HG02798 (cell line): Measurements from ENCODE around the gene MYBPH.

ENCODE experiments used
- ATAC-seq: cut with Tn5 transposase; IDR thresholded peaks from one replicate; pipeline ENCODE4 v1.9.1; 2021; ENCODE audit warnings: mild to moderate bottlenecking; ENCODE audit not compliant: unreplicated experiment, poor library complexity

MYBPH gene

DNA sequence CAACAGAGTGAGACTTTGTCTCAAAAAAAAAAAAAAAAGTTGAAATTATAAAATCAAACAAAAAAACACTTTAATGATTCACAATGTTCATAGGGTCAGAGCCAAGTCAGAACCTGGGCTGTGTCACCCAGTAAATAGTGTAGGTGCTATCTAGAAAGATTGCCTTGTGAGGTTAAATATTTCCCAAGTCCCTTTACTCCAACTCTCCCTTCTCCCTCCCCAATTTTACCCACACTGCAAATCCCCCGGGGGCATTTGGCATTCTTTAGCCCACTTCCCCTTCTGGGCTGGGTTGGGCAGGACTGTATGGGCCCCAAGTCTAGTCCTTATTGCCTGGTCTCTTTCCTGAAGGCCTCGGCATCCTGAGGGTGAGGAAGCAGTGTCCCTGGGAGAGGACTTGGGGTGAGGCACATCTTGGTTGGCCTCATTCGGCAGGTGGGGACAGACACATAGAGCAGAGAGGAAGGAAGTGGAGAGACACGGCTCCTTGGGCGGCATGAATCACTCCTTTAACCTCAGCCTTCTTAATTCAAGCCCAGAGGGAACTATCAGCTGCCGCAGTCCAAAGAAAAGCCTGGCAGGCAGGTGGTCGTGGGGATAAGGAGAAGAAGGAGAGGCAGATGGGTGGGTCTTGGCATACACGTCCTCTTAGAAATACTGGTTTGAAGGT lies 39.9 kb downstream of the MYBPH start:
- no peak for ATAC-seq

DNA sequence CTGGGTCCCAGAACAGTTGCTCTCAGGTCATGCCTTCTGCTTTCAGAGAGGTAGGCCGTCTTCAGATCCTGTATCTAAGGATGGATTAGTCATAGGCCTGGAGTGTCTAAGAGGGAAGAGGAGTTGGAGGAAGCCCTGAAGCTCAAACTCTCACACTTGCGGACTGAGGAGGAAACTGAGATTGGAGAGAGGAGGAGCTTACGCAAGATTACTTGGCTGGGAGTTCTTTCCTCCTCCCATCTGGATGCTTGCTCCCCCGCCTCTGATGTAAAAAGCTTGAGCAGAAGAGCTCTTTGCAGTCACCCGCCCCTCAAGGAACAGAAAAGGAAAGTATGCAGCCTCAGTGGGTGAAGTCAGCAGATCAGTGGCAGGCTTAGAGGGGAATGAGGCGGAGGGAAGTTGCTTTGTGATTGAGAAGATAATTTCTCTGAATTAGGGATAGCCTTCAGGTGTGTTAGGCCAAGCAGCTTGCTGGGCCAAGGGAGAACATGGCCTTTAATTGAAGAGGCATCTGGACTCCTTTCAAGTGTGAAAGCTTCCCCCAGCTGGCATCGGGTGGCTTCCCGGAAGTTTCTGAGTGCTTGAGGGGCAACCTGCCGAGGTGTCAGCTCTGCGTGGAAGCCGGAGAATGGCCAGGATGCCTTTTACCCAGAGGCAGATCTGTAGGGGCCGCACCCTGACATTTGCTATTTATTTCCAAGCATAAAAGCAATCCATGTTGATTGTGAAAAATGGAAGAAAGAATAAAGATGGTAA lies 41.5 kb downstream of the MYBPH start:
- ATAC-seq: no peak

DNA sequence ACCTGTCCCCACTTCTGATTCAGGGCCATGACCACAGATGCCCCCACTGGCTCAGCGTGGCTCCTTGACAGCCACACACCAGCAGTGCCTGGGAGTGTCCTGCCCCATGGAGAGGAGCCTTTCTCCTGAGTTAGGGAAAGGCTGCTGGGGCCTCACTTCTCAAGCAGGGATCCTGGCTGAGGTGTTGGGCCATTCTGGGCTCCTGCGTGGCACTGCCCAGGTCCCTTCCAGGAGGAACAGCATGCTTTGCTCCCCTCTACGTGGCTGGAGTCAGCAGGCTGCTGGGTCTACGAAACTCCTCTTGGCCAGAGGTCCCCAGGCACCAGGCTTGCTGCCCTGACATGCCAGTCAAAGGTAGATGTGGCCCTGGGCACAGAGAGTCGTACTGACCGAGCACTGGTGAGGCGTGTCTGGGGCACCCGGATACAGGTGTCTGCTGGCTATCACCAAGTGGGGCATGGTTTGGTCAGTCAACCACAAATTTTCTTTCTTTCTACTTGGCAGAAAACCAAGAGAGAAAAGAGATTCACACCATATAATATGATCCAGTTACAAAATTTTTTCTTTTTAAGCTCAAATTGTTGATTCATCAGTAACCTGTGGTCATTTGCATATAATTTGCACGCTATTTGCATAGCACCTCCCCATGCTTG lies 44.0 kb downstream of the MYBPH start:
- ATAC-seq: no peak

DNA sequence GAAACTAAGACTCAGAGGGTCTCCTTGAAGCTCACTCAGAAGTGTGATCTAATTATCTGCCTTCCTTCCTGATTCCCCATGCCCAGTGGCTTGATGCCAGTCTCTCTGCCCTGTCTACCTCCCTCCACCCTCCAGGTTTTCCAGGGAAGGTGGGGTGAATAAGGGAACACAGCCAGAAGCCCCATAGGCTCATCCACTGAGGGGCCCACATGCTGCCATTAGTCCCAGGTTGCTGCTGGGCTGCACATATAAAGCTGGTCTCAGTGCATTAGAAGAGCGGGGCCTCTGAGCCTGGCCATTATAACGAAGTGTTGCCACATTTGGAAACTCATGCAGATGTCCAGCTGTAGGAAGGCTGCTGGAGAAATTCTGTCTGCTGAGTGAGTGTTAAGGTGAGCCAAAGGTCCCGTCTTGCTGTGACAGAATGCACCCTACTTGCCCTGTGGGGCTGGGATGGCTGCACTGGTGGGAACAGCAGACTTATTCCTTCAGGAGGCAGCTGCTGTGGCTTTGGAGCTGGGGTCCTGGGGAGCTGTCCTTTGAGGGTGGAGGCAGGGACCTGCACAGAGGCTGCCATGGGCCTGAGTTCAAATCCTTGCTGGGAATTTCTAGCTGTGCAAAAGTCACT lies 45.2 kb downstream of the MYBPH start:
- no peak for ATAC-seq

DNA sequence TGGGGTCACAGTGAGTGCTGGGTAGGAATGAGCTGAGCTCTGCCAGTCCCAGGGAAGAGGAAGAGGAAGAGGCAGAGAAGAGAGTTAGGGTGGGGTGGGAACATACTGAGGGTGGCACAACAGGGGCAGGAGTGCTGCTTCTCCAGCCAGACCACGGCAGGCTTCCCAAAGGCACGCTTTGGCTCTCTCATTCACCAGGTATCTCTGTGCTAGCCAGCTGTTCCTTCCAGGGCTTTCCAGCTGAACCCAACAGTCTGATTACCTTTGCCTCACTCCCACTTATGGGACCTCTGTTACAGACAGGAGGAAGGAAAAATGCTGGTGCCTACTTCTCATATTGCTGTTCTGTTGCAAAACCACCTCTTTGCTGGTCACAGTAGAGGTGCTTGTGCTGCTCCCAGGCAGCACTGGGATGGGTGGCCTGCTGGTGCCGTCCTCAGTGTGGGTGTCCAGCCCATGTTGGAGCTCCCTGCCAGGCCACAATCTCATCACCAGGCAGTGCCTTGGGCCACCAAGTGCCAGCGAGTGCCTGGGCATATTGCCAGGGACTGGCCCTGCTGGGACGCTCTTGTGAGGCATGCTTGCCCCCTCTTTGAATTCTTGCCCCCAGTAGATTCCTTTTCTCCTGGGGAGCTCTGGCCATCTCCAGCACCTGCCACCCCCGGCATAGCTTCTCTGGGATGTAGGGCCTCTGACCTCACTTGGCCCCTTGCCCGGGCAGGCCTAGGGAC lies 46.0 kb downstream of the MYBPH start:
- ATAC-seq: no peak

DNA sequence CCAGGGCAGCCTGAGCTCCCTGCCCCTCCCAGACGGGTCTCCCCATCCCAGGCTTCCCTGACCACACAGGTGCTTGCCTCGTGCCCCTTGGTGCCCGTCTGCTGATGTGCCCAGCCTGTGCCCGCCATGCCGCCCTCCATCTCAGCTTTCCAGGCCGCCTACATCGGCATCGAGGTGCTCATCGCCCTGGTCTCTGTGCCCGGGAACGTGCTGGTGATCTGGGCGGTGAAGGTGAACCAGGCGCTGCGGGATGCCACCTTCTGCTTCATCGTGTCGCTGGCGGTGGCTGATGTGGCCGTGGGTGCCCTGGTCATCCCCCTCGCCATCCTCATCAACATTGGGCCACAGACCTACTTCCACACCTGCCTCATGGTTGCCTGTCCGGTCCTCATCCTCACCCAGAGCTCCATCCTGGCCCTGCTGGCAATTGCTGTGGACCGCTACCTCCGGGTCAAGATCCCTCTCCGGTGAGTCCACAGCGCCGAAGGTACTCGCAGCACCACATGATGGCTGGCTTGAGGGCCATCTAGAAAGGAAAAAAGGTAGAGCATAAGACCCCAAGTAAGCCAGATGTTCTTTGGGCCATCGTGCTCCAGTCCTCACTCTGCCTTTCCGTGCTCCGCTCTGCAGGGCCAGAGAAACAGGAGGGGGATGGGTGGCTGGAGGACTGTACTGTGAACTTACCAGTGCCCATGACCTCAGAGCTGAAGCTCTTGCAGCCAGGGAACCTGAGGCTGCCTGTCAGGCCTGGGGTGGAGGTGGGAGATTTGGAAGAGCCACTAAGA lies 46.7 kb downstream of the MYBPH start:
- no peak for ATAC-seq

DNA sequence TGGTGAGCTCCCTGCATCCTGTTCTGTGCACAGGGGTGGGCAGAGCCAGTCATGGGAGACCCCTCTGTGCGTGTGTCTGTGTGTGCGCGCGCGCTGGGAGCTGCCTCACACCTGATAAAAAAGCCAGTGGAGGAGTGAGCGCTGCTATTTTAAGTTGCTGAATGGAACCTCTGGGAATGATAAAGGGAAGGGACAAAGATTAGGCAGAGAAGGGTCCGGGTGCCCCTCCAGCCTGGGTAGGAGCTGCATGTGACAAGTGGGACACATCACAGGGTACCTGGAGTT lies 47.3 kb downstream of the MYBPH start:
- no peak for ATAC-seq

DNA sequence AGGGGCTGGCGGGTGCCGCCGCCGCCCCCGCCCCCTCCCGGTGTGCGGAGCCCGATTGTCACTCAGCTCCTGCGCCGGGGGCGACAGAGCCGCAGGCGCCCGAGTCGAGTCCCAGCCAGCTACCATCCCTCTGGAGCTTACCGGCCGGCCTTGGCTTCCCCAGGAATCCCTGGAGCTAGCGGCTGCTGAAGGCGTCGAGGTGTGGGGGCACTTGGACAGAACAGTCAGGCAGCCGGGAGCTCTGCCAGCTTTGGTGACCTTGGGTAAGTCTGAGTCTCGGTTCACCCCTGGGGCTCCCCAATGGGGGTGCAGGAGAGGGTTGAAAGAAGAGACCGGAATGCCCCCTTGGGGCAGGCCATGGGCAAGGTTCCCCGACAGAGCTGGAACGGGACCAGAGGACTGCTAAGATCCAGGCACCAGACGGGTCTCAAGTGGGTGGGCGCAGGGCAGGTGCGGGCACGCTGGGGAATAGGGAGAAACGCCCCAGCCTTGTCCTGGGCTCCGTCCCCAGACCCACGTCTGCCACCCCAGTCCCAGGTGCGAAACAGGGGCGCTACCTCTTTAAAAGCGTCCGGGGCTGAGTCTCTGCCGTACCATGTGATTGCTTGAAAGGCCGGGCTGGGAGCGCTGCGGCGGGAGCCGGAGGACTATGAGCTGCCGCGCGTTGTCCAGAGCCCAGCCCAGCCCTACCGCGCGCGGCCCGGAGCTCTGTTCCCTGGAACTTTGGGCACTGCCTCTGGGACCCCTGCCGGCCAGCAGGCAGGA lies 47.8 kb downstream of the MYBPH start, which contains the start of gene ADORA1:
TSS of gene ADORA1 (plus strand) at position 61 of the 765 bp plus-strand sequence. CDS start 1,116 bp downstream, outside the sequence.
- ATAC-seq: no peak

DNA sequence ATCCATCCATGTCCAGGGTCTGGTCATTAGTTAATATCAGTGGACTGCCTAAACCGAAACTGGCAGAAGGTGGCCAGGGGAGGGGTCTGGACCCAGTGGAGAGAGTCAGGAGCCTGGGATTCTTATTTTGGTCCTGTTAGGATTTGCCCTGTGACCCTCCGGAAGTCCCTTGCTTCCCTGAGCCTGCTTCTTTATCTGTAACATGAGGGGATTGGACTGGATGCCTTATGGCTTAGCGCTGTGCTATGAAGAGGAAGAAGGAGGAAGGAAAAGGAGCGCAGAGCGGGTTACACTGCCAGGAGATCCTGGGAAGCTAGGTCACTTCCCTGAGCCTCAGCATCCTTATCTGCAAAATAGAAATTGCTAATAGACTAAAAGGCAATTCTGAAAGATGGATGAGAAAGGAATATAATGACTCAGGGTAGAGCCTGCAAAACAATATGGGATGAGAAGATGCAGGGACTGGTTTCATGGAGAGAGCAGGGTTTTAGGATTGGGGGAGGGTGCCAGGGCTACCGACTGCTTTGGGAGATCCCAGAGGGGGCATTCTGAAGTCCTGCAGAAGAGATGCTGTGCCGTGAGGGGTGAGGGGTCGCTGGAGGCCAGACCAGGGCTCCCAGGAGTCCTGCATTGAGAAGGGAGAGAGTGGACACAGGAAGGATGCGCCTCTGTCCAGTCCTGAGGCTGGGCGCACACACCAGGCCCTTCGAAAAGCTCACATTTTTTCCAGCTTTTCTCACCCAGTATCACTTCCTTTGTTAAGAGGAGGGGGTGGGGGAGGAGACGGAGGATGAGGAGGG lies 48.6 kb downstream of the MYBPH start:
- no peak for ATAC-seq

DNA sequence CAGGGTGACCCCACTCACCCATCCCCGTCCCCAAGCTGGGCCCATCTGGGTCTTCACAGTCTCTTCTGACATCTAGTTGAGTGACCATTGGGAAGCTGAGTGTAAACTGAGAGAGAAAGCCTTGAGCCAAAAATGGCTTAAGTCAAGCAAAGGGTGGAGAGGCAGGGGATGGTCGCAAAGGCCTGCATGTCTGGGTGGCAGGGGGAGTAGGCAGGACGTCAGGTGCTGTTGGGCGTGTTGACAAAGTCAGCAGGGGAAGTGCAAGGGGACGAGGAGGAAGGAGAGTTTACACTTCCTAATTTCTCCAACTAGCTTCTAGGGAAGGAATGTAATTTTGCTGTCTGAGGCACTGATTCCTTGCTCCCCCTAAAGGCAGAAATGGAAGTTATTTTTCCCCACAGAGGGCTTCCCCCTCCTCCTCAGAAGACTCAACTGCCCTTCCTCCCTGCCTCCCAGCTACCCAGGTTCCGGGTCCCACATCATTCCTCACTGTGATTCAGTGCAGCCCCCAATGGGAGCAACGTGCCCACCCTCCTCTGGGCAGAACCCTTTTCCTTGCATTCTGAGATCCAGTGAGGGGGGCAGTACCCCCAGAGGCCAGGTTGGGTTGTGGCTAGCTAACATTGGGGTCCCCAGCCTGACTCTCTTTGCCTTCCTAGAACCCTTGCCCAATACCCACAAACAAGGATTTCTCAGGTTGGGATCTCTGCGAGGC lies 49.3 kb downstream of the MYBPH start:
- no peak for ATAC-seq

DNA sequence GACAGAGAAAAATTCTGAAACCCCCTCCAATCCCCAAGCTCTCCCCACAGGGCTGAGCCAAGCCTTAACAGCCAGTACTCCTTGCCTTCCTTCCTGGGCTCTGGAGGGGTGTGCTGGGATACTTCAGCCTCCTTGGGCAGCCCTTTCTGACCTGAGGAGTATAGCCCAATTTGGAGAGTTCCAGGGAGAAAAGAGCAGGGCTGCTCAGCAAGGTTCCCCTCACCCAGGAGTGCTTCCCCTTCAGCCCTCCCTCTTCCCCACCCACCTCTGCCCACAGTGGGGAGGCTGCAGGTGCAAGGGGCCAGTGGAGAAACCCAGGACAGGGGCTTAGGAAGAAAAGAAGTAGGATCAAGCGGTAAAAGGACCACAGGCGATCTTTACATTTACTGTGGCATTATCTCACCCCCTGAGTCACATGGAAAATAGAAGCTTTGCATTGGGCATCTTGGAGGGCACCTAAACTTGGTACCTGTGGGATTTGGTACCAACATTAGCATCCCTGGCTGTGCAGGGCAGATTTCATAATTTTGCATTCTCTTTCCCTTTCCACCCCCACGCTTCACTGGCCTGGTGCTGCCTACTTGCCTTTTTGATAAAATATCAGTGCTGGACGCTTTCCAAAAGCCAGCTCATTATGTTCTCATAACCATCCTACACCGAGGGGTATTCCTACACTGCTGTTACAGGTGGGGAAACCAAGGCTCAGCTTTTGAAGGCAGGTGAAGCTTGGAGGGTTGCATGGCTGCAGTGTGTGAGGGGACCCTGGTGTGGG lies 50.9 kb downstream of the MYBPH start:
- ATAC-seq: no peak

DNA sequence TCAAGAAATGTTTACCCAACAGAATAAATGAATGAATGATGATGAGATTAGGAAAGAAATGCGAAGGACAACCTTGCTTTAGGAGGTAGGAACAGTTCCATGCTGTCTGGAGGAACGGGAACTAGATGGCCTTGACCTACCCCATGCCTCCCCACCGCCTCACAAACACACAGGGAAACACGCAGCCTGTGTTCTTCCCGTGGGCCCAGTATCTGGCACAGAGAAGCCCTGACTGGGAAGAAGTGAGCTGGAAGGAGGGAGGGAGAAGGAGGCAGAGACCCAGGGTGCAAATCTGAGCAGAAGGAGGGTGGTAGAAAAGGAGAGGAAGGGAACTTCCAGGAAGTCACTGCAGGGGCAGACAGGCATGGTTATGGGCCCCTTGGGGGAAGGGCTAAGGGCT lies 51.6 kb downstream of the MYBPH start:
- ATAC-seq: no peak

DNA sequence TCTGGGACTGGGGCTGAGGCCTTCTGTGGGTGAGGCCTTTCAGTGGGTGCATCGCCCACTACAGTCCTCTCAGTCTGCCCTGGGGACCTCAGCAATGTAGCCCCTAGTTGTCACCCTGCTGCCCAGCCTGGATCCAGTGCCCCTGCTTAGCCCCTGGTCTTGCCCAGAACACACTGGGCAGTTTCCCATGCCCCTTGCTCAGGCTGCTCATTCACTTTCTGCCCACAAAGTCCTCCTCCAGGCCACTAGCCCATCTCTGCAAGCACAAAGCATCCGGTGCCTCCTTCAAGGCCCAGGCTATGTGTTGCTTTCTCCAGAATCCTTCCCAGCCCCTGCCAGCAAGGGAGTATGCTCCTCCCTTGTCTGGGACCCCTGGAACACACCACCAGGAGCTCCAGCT lies 53.5 kb downstream of the MYBPH start:
- ATAC-seq: no peak

DNA sequence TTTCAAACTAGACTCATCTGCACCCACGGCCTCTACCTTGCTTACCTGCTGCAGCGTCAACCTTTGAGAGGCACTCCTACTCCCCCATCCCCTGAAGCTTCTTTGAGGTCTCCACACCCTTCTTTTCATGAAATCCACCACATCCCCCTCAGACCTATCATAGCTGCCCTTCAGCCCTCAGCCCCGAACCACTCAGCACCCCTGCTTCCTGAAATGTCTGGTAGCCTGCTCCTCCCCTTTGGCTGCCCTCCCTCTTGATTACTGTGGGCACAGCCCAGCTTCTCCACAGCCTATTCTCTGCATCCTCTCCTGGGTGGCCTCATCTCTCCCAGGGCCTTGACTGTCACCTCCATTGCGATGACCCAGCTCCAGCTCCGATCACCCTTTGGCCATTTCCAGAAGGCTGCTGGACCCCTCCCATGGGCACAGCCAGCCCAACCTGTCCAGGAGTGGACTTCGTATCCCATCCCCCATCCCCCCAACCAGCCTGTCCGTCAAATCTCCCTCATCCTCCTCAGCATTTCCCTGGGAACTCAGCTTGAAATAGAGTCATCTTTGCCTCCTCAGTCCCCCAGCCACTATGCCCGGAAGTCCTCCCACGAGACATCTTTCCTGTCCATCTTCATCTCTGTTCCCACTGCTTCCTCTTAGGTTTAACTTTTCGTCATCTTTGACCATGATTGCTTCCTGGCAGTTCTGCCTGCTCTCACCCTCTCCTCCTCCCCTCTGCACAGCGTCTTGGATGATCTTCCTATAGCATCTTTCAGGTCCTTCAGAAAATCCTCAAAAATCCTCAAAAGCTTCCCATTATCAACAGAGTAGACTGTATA lies 54.2 kb downstream of the MYBPH start:
- no peak for ATAC-seq

DNA sequence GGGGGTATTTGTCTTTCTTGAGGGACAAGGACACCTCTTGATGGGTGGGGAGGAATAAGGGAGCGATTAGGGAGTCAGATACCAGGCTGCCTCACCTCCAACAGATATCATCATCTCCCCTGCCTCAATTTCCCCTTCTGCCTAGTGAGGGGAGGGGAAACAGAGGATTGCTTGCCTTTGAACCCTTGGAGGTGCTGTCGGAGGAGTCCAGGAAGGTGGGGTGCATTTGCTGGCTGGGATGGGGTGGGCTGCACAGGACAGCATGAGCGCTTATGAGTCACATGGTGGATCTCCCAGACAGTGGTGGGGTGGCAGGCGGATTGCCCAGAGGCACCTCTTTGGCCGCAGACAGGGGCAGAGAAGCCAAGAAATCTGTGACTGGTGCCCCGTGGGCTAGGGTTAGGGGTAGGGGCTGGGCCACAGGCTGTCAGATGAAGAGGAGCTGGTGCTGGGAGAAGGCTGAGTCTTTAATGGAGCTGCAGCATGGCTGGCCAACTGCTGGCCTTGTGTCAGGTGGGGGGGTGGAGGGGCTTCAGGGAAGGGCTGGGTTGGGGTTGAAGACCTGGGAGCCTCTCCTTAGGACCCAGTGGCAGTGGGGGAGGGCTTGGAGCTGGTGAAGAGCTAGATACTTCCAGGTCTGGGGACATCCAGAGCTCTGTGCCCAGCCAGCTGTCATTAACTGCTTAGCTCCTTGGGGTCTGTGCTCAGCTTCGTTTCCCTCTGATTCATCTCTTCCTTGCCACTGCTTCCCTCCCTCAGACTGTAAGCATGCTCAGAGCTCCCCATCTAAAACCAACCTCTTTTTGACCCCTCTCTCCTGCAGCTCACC lies 55.1 kb downstream of the MYBPH start:
- ATAC-seq: no peak
